Gastrocnemius medialis (tissue), 4 donors: Measurements from ENCODE around the gene CHL1.

Experiments
- CTCF ChIP-seq, 5 experiments: fragments of 450-650 bp in 3 of 5; fragments of 200-600 bp in 2 of 5; sonication (generic) in 2 of 5; IDR thresholded peaks in 4 of 5; conservative IDR thresholded peaks in 1 of 5; 1 replicate in 4 of 5; 2 replicates in 1 of 5; pipeline ENCODE4 v1.5.1; 2016 to 2019; ENCODE audit warnings: antibody characterized with exemption in 5 of 5, mild to moderate bottlenecking in 3 of 5, moderate library complexity in 3 of 5
- POLR2A ChIP-seq, 2 donors: fragments of 450-650 bp; IDR thresholded peaks; one replicate each; pipeline ENCODE4 v1.6.1; 2017; ENCODE audit warnings: antibody characterized with exemption in 2 of 2, mild to moderate bottlenecking in 2 of 2, moderate library complexity in 2 of 2

- TF ChIP-seq CTCF (IDR thresholded peaks at IDR 0.05 in 4 of 5, conservative IDR thresholded peaks at IDR 0.05 in 1 of 5) (no peak), POLR2A (IDR thresholded peaks at IDR 0.05) (no peak)
Observed at GRCh38 chr3:454986-455385, 258.4 kb downstream of the CHL1 start.
